UCSD-AML1 (cell line): Measurements from ENCODE around the gene YWHAG.

ENCODE experiments used
- DNase-seq: peaks from one replicate; lab custom pipeline; 2025; ENCODE audit not compliant: unreplicated experiment; lab: John Stamatoyannopoulos, UW

Gene YWHAG

DNA sequence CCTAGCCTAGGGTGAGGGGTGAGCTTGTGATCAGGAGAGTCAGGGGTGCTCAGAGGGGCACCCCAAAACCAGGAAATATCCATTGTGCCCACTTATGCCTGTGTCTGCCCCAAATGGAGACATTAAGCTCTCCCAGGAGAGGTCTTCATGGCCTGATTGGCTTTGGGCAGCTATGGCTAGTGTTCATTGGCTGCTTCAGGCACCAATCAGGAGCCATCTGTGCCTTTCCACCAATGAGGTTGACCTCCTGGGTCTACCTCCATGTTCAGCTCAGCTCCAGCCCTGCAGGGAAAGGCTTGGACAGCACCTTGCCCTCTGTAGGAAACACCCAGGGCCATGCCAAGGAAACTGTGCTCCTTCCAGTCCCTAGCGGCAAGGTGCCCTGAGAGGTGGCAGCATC is 80.3 kb downstream of the YWHAG start:
- DNase-seq: no peak
